HTERT RPE-1 (cell line): Measurements from ENCODE around the gene SLC35D3.
"Not testable (repeated sequence)": the region's sequence is repeated elsewhere in the genome, so short reads cannot be mapped to it uniquely, and the experiment has no call there.

Experiments
- in situ Hi-C: fragments of 300-500 bp; cut with MboI; formaldehyde crosslinking; loops from 4 replicates; pipeline ENCODE4 v1.14.3; 2020; ENCODE audit warnings: low sequenced_read_pairs

Gene SLC35D3

DNA sequence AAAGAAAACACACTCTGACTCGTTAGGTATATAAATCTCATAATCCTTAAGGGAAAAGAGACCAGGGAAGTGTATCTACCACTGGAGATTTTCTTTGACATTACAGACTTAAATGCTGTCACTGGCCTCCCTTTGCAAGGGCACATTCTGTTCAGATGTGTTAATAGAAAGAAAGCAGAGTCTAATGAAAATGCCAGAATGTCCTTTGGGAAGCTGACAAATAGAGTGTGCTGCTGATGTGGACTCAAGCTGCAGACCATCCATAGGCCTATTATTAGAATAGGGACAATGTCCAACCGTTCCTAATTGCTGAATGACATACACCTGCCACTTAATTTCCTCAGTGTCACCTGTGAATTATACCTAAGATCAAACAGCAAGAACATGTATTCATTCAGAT is 41.2 kb downstream of the SLC35D3 start:
- in situ Hi-C loops: no loop called here

DNA sequence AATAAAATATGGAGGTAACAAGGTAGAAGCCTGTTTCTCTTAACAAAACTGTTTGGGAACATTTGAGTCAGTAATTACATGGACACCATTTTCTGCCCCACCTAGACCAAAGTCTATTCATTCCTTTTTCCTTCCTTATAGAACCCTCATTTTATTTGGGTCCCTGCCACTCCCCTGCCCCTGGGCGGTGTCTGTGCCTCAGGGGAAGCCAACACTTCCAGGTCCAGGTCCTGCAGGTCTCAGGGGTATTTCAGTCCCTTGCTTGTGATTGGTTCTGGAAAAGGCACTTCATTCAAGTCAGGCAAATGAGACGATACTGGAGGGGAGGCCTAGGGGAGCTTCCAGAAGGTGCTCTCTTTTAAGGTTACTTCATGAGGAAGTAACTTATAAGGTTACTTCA is 42.3 kb downstream of the SLC35D3 start:
- in situ Hi-C loops: no loop called here

DNA sequence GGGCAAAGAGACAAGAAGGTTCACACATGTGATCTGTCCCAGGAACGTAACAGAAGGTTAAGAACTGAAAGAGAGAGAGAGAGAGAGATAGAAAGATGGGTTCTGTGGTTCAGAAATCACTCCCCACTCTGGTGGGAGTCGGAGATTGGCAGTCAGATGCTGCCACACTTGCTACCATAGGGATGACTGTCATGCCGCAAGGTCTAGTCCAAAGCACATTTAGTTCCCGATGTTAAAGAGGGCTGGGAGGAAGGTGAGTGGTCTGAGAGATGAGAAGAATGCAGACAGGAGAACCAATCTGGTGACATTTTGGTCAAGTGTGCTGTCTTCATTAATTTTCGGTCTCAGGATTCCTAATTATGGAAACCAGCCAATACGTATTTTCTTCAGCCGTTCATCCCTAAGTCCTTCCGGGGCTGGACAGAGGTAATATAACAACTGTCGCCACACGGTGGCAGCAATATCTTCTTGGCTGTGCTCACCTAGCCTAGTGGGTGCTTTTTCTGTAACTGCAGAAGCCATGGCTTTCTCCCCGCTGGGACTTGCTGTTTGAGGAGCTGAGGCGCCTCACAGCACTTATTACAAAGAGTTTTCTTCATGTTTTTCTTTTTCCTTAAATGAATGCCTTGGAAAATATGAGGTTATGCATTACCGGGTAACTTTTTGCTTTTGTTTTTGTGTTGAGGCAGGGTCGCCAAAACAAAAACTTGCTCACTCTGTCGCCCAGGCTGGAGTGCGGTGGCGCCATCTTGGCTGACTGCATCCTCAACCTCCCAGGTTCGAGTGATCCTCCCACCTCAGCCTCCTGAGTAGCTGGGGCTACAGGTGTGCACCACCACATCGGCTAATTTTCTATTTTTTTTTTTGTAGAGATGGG is 46.0 kb downstream of the SLC35D3 start:
- in situ Hi-C loops: no loop called here

DNA sequence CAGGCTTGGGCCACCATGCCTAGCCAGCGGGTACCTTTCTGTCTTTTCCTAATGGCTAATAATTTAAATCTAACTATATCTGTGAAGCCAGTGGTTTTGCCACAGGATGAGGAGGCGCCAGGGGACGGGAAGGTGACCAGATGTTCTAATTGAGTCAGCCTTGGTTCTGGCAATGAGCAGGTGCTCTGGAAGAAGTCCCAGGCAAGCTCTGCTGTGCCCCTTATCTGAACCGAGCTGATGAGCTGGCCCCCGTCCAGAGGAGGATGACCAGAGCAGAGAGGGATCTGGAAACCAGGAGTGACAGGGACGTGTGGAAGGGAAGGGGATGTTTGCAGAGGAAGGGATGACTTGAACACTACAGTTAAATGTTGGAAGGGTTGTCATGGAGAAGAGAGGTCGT is 46.7 kb downstream of the SLC35D3 start:
- in situ Hi-C loops: no loop called here

GRCh38 chr6:136969433-136969832 is 47.3 kb downstream of the SLC35D3 start:
- in situ Hi-C loops: no loop called here

DNA sequence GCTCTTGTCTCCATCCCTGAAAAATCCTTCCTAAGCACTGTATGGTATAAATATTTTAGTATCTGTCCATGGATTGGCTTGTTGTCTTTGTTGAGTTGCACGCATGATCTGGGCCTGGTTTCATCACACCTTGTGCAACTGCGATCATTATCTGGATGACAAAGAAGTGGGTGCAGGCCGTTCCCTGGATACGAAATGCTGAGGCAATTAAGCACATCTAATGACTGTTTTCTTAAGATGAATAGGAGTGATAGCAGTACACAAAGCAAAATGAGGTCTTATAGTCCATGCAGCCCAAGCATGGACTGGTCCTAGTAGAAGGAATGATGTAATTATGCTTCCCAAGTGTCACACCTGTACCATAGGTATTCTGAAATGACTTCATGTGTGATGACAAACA is 47.8 kb downstream of the SLC35D3 start:
- in situ Hi-C loops: no loop called here

- in situ Hi-C loops: no loop called here
These were observed 49.5 kb downstream of the SLC35D3 start for GRCh38 chr6:136971609-136972008.

DNA sequence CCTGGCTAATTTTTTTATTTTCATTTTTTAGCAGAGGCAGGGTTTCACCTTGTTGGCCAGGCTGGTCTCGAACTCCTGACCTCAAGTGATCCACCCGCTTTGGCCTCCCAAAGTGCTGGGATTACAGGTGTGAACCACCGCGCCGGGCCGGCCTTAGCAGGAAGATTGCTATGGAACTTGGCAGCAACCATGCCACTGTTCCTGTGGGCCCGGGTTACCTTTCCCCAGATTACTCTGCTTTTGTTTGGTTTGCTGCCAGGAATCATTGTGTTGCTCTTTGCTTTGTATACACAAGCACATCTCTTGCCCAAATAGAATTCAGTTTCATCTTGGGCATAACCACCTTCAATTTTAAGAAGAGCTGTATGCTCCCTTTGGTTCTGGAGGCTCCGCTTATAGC is 51.7 kb downstream of the SLC35D3 start:
- in situ Hi-C loops: not testable (repeated sequence)
